NK-92 treated with Interleukin-12 subunit alpha and Interleukin-12 subunit beta, amount 100 ng/mL, for 24 hours (cell line): Measurements from ENCODE around the gene TREM2.
"Not testable (repeated sequence)": the region's sequence is repeated elsewhere in the genome, so short reads cannot be mapped to it uniquely, and the experiment has no call there.

Experiments
- DNase-seq: peaks from one replicate; lab custom pipeline; 2025; lab: John Stamatoyannopoulos, UW

TREM2 gene

DNA sequence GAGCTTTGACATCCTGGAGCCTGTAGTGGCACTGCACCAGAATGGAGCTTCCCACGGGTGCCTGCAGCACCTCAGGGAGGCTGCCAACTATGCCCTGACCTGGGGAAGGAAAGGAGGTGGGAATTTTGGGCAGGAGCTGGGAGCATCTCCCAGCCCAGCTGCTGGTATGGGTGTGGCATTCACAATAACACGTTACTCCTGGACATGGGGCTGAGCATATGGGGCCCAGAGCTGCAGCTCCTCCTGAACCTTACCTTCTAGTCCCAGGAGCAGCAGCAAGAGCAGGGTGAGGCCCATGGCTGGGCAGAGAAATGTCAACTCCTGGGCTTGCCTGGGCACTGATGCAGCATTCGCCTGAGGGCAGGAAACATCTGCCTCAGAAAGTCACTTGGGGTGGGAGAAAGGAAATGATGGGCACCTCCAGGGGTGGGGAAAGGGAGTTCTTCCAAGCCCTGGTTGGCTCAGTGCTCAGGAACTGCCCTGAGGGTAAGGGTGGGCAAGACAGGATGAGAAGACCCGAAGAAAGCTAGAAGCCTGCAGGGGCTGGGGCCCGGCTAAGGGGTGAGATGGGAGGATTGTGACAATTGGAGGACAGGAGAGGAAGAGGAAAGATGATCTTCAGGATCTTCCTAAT is 8.8 kb downstream of the TREM2 start, which contains the start of gene TREML1:
Gene TREML1, minus strand, starts transcription at position 356 of the 634 bp plus-strand sequence. Its CDS starts 59 bp downstream, at position 297.
- DNase-seq: no peak

DNA sequence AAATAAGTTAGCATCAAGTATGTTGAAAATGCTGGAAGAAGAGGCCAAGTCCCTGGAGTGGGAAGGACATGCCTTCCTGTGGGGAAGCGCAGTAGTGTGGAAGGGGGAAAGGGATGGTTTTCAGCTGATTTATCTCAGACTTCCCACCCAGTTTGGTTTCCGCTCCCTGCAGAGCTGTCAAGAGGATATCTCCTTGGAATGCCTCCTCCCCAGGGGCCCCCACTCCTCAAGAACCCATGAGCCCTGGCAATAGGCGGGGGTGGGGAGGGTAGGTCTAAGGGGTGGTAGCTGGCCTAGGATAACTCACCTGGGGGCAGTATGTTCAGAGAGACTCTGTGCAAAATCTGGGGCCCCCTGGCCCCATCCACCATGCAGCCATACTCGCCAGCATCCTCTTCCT is 9.5 kb downstream of the TREM2 start:
- DNase-seq: no peak

DNA sequence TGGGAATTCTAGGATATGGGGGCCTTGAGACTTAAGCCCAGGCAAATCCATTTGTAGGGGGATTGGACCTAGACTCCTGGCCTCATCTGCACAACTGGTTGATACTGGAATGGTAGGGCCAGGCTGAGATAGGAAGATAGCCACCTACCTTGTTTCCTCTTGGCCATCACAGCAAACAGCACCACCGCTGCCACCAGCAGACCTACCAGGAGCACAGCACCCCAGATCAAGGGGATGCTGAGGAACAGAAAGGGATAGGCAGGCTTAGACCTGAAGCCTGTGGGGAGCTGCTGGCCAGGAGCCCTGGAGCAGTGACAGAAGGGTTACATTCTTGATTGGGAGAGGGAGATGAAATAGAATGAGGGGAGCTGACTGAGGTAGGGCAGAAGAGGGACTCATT is 12.2 kb downstream of the TREM2 start:
- DNase-seq: no peak

DNA sequence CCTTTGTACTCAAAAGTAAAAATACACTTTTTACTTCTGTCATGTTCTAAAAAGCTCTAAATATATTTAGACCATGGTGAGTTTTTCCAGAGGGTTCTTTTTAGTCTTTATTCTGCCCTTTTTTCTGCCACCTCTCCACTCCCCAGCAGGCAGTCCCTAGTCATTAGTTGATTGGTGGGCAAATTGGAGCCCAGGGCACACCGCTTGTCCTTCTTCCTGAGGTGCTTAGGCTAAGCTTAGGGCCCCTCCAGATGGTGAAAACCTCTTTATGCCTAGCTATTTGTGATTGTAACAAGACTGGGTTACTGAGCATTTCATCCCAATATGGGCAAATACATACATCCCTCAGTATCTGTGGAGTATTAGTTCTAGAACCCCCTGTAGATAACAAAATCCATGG is 15.0 kb downstream of the TREM2 start:
- DNase-seq: no peak

DNA sequence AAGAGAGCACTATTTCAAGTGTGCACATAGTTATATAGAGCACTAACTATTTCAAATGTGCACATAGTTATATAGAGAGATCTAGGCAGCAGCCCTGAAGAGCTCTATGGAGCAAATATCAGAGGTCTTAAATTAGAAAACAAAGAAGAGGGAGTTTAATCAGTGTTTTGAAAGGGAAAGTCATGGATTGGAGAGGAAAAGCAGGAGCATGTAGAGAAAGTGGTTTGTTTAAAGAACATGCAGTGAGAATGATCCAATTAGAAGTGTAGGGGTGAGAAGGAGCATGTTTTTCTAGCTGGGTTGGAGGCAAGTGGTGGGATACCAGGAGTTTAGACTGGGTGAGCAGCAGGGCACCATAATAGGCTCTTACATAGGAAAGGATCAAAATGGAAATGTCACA is 26.0 kb downstream of the TREM2 start:
- DNase-seq: no peak

DNA sequence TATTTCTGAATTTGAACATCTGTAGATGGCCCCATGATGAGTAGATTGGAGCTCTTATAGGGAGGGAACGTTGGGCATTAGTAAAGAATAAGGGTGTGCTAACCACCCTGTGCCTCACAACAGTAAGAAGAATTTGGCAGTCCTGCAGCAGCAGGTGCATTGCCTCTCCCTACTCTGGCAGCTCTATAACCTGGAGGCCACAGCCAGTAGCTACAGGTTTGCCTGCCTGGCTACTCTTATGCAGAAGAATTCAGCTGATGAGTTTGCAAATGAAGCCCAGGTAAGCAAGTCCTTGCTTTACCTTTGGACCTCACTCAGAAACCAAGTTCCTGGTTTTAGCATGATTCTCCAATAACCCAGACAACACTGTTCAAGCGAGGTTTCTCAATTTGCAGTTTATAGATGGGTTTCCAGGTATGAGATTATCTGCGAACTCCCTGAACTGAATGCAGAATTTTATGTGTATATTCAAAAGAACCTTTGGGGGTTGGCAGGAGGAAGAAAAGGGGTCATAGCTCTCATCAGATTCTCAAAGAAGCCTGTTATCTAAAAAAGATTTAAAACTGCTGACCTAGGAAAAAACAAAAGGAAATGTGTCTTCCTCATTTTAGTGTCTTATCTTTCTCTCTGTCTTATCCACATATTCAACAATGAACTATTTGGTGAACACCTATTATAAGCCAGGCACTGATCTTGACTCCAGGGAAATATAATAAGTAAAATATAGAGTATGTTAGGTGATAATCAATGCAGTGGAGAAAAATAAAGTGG is 27.7 kb downstream of the TREM2 start:
- no peak for DNase-seq

DNA sequence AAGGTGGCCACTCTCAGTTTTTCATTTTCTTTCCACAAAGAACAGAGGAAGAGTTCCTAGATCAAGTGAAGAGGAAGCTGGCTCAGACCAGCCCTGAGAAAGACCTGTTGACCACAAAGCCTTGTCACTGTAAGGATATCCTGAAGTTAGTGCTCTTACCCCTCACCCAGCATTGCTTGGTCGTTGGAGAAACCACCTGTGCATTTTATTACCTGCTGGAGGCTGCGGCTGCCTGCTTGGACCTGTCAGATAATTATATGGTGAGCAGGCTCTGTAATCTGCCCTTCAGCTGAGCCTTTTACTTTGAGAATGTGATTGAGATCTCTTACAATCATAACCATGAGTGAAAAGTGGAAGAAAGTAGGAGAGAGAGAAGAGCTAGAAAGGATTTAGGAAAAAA is 30.7 kb downstream of the TREM2 start:
- no peak for DNase-seq

DNA sequence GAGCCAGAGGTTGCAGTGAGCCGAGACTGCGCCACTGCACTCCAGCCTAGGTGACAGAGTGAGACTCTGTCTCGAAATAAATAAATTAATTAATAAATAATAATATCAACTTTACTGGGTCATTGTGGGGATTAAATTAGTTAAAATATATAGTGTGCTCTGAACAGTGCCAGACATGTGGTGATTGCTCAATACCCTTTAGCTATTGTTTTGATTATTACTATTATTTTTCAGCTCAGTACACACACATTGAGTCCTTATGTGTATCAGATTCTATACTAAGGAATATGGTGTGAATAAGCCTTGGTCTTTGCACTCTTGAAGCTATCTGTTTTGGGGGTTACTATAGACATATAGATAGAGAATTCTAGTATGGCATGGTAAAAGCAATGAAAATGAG is 37.6 kb downstream of the TREM2 start:
- DNase-seq: no peak

DNA sequence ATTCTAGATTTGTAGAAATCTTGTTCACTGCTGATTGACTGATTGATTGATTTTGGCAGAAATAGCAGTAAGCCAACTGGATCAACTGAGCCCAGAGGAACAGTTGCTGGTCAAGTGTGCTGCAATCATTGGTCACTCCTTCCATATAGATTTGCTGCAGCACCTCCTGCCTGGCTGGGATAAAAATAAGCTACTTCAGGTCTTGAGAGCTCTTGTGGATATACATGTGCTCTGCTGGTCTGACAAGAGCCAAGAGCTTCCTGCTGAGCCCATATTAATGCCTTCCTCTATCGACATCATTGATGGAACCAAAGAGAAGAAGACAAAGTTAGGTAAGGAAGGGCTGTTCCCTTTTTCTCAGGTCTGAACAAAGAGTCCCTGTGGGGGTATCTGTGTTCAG is 40.0 kb downstream of the TREM2 start:
- DNase-seq: no peak

DNA sequence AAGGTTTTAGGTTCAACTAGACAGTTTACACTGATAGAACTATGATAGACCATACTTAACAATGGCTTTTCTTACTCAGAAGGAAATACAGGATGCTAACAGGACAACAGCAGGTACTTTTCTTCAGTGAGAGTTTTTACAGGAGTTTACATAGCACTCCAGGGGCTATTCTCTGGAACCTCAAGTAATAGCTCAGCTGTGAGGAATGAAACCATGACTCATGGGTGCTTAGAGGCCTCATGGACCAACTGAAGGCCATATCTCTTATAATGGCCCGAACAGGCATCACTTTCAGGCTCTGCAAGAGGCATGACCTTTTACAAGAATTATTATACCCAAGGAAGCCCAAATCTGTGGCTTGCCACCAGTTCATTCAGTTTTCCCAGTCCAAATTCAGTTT is 40.5 kb downstream of the TREM2 start:
- DNase-seq: no peak

DNA sequence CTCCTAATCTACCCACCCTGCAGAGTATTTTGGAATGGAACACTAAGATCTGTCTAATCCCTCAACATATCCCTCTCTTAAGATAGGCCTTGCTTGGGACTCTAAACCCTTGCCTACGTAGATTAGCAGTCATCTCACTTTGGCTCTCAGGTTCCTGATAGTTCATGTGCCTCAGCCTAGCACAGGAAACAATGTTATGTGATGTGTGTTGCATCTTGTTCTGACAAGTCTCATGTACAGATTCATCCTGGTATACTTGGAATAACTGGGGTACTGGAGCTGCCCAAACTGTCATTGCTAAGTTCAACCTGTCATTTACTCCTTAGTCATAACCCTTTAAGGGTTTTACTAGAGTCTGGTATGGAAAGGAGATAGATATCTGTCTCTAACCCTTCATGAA is 42.9 kb downstream of the TREM2 start:
- no peak for DNase-seq

DNA sequence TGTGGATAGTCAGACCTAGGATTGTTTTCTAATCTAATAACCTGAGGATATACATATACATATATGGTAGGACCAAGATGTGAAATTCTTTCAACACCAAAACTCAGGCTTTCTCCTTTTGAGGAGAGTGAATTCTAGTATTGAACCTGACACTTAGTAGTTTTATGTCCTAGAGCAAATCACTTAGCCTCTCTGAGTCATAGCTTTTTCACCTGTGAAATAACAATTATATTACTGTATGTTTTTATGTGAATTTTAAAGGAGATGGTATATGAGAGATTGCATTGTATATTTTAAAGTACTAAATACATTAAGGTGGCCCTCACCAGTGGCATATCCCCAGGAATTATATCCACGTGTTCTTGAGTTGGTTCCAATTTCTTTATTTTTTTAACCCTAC is 43.4 kb downstream of the TREM2 start:
- no peak for DNase-seq

DNA sequence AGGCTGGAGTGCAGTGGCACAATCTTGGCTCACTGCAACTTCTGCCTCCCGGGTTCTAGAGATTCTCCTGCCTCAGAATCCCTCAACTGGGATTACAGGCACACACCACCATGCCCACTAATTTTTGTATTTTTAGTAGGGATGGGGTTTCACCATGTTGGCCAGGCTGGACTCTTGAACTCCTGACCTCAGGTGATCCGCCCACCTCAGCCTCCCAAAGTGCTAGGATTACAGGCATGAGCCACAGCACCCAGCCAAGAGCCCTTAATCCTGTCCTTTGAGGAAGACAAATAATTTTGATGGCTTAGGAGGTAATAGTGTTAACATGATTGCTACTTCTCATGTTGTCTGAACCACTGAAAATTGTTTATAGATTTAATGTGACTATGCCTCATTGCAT is 47.9 kb downstream of the TREM2 start:
- DNase-seq: not testable (repeated sequence)

DNA sequence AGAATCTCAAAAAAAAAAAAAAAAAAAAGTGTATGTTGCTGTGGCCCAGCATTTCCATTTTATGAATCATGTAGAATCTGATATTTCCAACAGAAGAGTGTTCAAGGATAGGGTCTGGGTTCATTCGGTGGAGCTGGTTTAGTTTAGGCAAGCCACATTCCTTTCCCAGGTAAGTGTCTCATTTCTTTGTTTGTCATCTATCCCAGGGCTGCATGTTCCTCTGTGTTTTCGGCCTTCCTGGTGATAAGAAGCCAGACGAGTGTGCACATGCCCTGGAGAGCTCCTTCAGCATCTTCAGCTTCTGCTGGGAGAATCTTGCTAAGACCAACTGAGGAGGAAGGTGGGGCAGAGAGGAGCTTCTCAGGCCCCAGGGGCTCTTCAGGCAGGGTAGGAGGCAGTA is 51.9 kb downstream of the TREM2 start:
- DNase-seq: no peak
